OCI-LY3 (cell line): ENCODE data around the gene ARHGEF28.

Experiments
- CTCF ChIP-seq: fragments of 200-600, 300-600 bp; sonication (generic); IDR thresholded peaks from 2 replicates; pipeline ENCODE4 v1.5.1; 2014; ENCODE audit warnings: antibody characterized with exemption, low read length, low read depth
- EZH2phosphoT487 ChIP-seq: fragments of 200-600 bp; shearing (Covaris generic); IDR thresholded peaks from 2 replicates; pipeline ENCODE4 v1.6.1; 2018; ENCODE audit warnings: antibody characterized with exemption, mixed run types, low read depth

- TF ChIP-seq CTCF = no peak
- no peak for TF ChIP-seq EZH2phosphoT487
Observed at GRCh38 chr5:73921741-73922140, 295.7 kb downstream of the ARHGEF28 start.
